BJ (cell line): ENCODE results near the gene AK9. TPM values are rescaled to one million over a fixed set of nuclear protein-coding genes. Genes with fewer than 3 reads are reported as not detected.

Source experiments
- CTCF ChIA-PET: fragments of 350-600 bp; formaldehyde crosslinking; extraction: SDS; loops from one replicate; lab custom pipeline; 2021; ENCODE audit warnings: antibody characterized with exemption, inconsistent platforms; lab: Yijun Ruan, JAX
- POLR2A ChIA-PET: fragments of 300-600 bp; sonication (Branson Sonifier 250); formaldehyde crosslinking; extraction: SDS; loops from one replicate; lab custom pipeline; 2021; ENCODE audit warnings: antibody characterized with exemption; lab: Charles Lee
- DNase-seq: peaks from one replicate; pipeline ENCODE4 v3.0.0-alpha.2; 2011; ENCODE audit warnings: low read depth
- H3K27me3 ChIP-seq: 2 replicates; pipeline ENCODE4 v1.6.0; 2011; ENCODE audit warnings: low read length; ENCODE audit not compliant: control insufficient read depth, insufficient read depth
- H3K36me3 ChIP-seq: 2 replicates; pipeline ENCODE4 v1.5.1; 2011; ENCODE audit warnings: low read length; ENCODE audit not compliant: control insufficient read depth, insufficient read depth
- H3K4me3 ChIP-seq: 2 replicates; pipeline ENCODE4 v1.5.1; 2011; ENCODE audit warnings: low read depth, mild to moderate bottlenecking, control low read depth, low read length
- polyA plus RNA-seq: library from polyadenylated mRNA; depleted of rRNA; stranded (reverse); fragments of >200 nt; gene quantifications from 2 replicates; pipeline ENCODE4 v1.2.3, GENCODE V29; 2011
- TF ChIP-seq, protein P1 (sequence below): IDR thresholded peaks from 2 replicates; pipeline ENCODE4 v1.5.1; 2011; ENCODE audit warnings: low read depth, mild to moderate bottlenecking, control low read depth, inconsistent platforms, low read length, moderate library complexity; ENCODE audit not compliant: insufficient read depth

AK9 gene
- polyA plus RNA-seq, 1 experiment = 1.3 TPM

DNA sequence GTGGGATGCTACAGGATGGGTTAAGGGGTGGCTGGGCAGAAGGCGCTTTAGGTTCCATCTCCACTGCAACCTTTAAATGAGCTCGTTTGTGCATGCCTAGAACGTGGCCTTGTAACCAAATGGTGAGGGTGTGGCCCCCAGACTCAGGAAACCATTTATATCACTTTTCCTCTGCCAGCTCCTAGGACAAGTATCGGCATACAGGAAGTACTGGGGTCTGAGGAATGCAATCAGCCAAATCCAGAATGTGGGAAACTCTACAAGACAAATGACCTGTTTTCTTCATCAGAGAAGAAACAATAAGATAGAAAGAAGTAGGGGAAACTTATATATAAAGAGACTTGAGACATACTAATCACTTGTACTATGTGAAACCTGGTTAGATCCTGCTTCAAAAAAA, 21.2 kb downstream of the AK9 start:
- ChIA-PET CTCF (no interaction called here), POLR2A (no interaction called here)
- no peak for DNase-seq
- Histone ChIP-seq H3K4me3 (no peak overlapping the region), H3K36me3 (no peaks in the 10 kb centered on the region), H3K27me3 (no peaks in the 10 kb centered on the region)
- TF ChIP-seq, protein P1, sequence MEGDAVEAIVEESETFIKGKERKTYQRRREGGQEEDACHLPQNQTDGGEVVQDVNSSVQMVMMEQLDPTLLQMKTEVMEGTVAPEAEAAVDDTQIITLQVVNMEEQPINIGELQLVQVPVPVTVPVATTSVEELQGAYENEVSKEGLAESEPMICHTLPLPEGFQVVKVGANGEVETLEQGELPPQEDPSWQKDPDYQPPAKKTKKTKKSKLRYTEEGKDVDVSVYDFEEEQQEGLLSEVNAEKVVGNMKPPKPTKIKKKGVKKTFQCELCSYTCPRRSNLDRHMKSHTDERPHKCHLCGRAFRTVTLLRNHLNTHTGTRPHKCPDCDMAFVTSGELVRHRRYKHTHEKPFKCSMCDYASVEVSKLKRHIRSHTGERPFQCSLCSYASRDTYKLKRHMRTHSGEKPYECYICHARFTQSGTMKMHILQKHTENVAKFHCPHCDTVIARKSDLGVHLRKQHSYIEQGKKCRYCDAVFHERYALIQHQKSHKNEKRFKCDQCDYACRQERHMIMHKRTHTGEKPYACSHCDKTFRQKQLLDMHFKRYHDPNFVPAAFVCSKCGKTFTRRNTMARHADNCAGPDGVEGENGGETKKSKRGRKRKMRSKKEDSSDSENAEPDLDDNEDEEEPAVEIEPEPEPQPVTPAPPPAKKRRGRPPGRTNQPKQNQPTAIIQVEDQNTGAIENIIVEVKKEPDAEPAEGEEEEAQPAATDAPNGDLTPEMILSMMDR = no peak

DNA sequence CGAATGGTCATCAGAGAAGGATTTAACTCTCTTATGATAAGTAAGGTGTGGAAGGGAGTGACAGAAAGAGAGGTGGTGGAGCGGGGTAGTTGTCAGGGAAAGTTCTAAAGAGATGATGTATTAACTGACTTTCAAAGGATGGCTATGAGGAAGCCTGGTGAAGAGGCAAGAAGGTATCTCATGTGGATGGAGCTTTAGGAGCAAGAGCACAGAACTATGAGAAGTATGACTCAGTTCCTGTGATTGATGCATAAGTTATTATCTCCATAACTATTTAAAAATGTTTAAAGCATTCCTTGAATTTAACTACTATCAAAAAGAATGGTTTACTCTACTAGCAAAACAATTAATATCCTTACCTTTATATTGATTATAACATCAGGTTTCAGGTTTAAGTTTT, 28.8 kb downstream of the AK9 start:
- Histone ChIP-seq H3K27me3 (no peaks in the 10 kb centered on the region), H3K36me3 (no peaks in the 10 kb centered on the region), H3K4me3 (no peak overlapping the region)
- no peak for DNase-seq
- TF ChIP-seq, protein P1 = no peak
- CTCF ChIA-PET = no interaction called here
- POLR2A ChIA-PET = no interaction called here

DNA sequence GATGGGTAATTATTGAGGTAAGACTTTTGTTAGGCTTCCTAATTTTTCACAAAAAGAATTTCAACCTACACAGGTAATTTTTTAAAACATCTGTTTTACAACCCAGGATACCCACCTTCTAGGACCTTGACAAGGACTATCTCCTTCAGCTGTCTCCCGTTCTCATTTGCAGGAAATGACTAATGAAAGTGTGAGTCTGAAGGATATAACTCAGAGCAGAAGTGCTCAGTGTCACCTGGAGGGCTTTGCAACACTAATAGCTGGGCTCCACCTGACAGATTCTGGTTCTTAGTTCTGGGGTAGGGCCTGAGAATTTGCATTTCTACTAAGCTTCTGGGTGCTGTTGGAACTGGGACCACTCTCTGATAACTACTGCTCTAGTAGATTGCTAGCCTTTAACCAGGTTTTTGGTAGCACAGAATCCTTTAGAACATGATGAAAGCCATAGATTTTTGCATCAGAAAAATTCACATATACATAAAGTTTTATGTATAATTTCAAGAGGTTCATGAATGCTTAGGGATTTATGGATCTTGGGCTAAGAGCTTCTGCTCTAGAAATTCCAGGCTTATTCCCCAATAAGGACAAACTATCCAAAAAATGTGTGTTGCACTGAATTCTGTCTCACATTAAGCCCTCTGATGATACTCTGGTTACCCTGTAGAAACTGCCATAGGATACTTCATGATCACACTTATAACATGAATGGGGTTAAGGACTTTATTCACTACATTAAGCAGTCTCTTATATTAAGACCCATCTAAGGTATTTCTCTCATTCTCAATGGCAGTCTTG, 30.3 kb downstream of the AK9 start:
- Histone ChIP-seq H3K4me3 (no peak overlapping the region), H3K27me3 (no peaks in the 10 kb centered on the region), H3K36me3 (no peaks in the 10 kb centered on the region)
- TF ChIP-seq, protein P1 = no peak
- ChIA-PET POLR2A (no interaction called here), CTCF (no interaction called here)
- DNase-seq = no peak

DNA sequence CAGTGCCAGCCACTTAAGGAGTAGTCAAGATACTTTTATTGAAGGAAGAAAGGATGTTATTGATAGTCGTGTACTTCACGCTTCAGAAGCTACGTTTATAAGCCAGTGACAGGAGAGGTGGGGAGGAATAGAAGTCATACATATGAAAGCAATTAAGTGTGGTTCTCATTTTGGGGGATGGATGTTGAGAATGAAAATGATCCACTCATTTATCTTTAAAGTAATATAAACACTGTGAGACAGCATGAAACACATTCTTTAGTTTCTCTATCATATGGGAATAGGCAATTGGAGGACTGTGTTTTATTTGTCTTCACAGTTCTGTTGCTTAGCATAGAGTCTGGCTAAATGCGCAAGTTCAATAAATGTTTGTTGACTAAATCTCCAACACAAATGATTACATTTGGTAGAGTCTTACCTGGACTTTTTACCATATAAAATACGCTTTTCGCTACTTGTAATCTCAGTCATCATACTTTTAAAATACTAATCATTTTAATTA, 35.2 kb downstream of the AK9 start:
- POLR2A ChIA-PET = no interaction called here
- TF ChIP-seq, protein P1 = no peak
- CTCF ChIA-PET = interaction anchor here (1.4 kb wide), 1 partner anchor 16 kb away, joined by 3 read pairs; no protein-coding TSS in a partner anchor
- no peaks in the 10 kb centered on the region for H3K36me3 ChIP-seq
- H3K27me3 ChIP-seq = no peaks in the 10 kb centered on the region
- H3K4me3 ChIP-seq = no peak overlapping the region
- DNase-seq = no peak

DNA sequence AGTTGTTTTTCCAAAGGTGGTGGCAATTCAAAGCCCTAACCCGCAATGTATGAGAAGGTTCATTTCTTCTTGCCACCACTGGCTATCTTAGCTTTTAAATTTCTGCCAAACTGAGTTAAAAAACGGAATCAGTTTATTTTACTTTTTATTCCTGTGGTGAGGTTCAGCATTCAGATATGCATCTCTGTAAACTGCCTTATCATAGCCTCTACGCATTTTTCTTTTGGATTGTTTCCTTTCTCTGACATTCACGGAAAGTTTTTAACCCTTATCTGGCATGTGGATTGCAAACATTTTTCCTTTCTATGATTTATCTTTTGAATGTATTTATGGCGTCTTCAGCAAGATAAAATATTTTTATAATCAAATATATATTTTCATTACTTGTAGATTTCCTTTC, 37.7 kb downstream of the AK9 start:
- CTCF ChIA-PET = no interaction called here
- H3K27me3 ChIP-seq = no peaks in the 10 kb centered on the region
- DNase-seq = no peak
- no peaks in the 10 kb centered on the region for H3K36me3 ChIP-seq
- no peak overlapping the region for H3K4me3 ChIP-seq
- TF ChIP-seq, protein P1 = no peak
- POLR2A ChIA-PET = no interaction called here
